Activated T-cell treated with anti-CD3 and anti-CD28 coated beads, Interleukin-2, amount 50 U/mL, for 24 hours (primary cell): ENCODE data around the gene PTPRM.

Source experiments
- DNase-seq: peaks from one replicate; pipeline ENCODE4 v3.0.0-alpha.2; 2020
- H3K27ac Mint-ChIP-seq: 2 replicates; pipeline ENCODE4 v1.8.0; 2020; ENCODE audit warnings: mild to moderate bottlenecking, mixed read lengths
- H3K27me3 Mint-ChIP-seq: 2 replicates; pipeline ENCODE4 v1.8.0; 2020; ENCODE audit warnings: mixed read lengths
- H3K36me3 Mint-ChIP-seq: 2 replicates; pipeline ENCODE4 v1.8.0; 2020; ENCODE audit warnings: low read depth, mixed read lengths
- H3K4me1 Mint-ChIP-seq: 2 replicates; pipeline ENCODE4 v1.8.0; 2020; ENCODE audit warnings: low read depth, mixed read lengths
- H3K4me3 Mint-ChIP-seq: 2 replicates; pipeline ENCODE4 v1.8.0; 2020; ENCODE audit warnings: mild to moderate bottlenecking, moderate library complexity, mixed read lengths
- H3K9me3 Mint-ChIP-seq: 2 replicates; pipeline ENCODE4 v1.8.0; 2020; ENCODE audit warnings: mixed read lengths

The PTPRM gene

DNA sequence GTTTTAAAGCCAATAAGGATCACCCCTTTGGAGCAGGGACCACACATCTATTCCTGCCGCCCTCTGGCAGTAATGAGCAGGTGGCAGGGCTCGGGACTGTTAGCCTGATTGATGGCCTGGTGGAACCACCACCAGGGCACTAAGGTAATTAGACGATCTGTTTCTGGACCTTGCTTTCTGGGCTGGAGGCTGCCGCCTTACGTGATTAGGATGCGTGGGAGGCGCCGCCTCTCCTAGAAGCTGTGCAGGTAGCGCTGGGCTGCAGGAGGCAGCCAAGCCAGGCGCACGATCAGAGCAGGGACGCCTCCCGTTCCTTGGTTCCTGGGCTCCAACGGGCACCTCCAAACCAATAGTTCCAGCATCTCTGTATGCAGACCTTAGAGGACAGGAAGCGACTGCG lies 799.5 kb downstream of the PTPRM start:
- no peak overlapping the region for H3K4me3 Mint-ChIP-seq

DNA sequence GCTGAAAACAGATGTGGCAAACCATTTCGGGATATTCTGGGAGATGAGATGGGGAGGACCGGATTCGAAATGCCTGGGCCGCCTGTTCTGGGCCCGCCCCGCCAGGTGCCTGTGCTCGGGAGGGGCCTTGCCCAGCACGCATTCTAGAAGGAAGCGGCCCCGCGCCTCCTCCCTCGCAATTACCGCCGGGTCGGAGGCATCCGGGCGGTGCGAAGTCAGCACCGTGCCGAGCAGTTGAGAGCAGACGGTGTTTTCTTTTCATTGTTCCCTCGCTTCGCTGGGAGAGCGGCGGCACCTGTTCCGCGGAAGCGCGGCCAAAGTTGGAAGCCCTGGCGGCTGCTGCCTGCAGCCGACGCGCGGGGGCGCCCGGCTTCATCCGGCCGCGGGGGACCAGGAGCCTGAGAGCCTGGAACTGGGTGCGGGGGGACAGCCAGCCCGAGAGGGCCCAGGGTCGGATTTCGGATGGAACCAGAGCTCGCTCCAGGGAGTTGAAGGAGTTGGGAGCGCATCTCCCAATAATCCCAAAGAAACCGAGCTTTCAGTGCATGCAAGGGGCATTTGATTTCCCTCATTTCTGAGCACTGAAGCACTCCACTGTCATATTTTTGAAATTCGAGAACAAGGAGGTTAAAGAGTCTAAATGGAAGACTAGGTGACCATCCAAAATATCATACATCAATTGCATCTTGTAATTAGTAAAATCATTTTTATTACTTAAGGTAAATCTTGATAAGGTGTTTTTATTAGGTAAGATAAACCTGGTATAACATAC lies 800.3 kb downstream of the PTPRM start:
- peak overlapping the region; percentile 40 for H3K4me3 Mint-ChIP-seq
- H3K36me3 Mint-ChIP-seq = no peaks in the 10 kb centered on the region
- H3K27me3 Mint-ChIP-seq = peaks cover 37% of the 10 kb centered on the region
- H3K27ac Mint-ChIP-seq = no peak overlapping the region
- H3K4me1 Mint-ChIP-seq = peaks cover 3% of the 10 kb centered on the region
- peak; percentile 43 for DNase-seq
- H3K9me3 Mint-ChIP-seq = no peaks in the 10 kb centered on the region

More for the DNA sequence above, 799.5 kb downstream of the PTPRM start:
- Mint-ChIP-seq H3K9me3 (no peaks in the 10 kb centered on the region), H3K27me3 (peaks cover 37% of the 10 kb centered on the region), H3K36me3 (no peaks in the 10 kb centered on the region), H3K4me1 (peaks cover 3% of the 10 kb centered on the region), H3K27ac (no peak overlapping the region)
- no peak for DNase-seq

- Mint-ChIP-seq H3K27me3 (peaks cover 34% of the 10 kb centered on the region), H3K27ac (no peak overlapping the region), H3K9me3 (no peaks in the 10 kb centered on the region), H3K36me3 (no peaks in the 10 kb centered on the region), H3K4me1 (peaks cover 3% of the 10 kb centered on the region), H3K4me3 (no peak overlapping the region)
- no peak for DNase-seq
Measured at GRCh38 chr18:8368512-8369217, 801.5 kb downstream of the PTPRM start.

- no peaks in the 10 kb centered on the region for H3K4me1 Mint-ChIP-seq
- H3K27me3 Mint-ChIP-seq = peaks cover 6% of the 10 kb centered on the region
- H3K36me3 Mint-ChIP-seq = no peaks in the 10 kb centered on the region
- H3K27ac Mint-ChIP-seq = no peak overlapping the region
- no peaks in the 10 kb centered on the region for H3K9me3 Mint-ChIP-seq
- H3K4me3 Mint-ChIP-seq = no peak overlapping the region
- DNase-seq = no peak
Measured at GRCh38 chr18:8373486-8373885, 806.4 kb downstream of the PTPRM start.

DNA sequence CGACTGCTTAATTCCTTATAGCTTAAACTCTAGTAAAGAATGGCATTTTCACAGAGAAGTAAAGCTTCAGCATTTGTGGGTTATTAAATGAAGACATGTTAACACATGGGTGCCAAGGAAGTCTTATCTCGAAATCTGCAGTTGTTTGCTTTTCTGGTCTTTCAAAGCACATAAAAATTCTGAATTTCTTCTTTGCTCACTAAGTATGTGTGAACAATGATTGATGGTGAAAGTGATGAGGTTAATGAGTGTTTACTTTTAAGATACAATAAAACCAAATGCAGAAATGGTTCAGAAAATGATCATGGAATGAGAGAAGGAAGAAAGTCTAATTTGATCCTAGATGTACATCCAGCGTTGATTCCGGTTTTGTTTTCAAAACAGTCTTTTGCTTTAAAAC lies 807.6 kb downstream of the PTPRM start:
- H3K9me3 Mint-ChIP-seq = no peaks in the 10 kb centered on the region
- peaks cover 1% of the 10 kb centered on the region for H3K27me3 Mint-ChIP-seq
- H3K4me3 Mint-ChIP-seq = no peak overlapping the region
- H3K4me1 Mint-ChIP-seq = no peaks in the 10 kb centered on the region
- no peak overlapping the region for H3K27ac Mint-ChIP-seq
- no peaks in the 10 kb centered on the region for H3K36me3 Mint-ChIP-seq
- DNase-seq = no peak

GRCh38 chr18:8375249-8375648 lies 808.1 kb downstream of the PTPRM start:
- Mint-ChIP-seq H3K36me3 (no peaks in the 10 kb centered on the region), H3K4me1 (no peaks in the 10 kb centered on the region), H3K4me3 (no peak overlapping the region), H3K27ac (no peak overlapping the region), H3K9me3 (no peaks in the 10 kb centered on the region), H3K27me3 (no peaks in the 10 kb centered on the region)
- no peak for DNase-seq

GRCh38 chr18:8376113-8376512 lies 809.0 kb downstream of the PTPRM start:
- Mint-ChIP-seq H3K27me3 (no peaks in the 10 kb centered on the region), H3K4me1 (no peaks in the 10 kb centered on the region), H3K36me3 (no peaks in the 10 kb centered on the region), H3K9me3 (no peaks in the 10 kb centered on the region), H3K27ac (no peak overlapping the region), H3K4me3 (no peak overlapping the region)
- DNase-seq = no peak

DNA sequence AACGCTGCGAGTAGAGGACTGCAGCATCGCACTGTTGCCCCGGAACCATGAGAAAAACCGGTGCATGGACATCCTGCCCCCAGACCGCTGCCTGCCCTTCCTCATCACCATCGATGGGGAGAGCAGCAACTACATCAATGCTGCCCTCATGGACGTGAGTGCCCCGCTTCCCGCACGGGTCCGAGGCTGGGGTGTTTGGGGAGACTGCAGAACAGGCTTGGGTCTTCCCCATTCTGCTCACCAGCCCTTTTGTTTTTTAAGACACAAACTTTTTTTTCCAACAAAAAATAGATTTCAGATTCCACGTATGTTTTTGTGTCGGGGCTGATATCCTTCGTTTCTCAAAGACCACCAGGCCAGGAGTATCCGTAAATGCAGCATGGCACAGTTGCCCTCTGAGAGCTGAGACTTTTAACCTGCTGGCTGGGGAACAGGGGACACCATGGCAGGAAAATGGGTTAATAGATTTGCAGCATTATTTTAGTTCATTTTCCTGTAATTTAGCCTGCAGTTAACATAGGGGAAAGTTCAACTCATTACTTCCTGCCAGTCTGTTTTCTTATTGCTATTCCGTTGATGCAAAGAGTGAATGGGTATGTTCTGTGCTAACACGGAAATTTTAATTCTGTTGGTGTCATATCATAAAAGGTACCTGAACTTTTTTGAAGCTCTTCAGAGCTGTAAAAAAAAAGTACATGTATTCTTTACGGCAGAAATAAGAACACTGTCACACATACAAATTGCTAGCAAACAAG lies 812.2 kb downstream of the PTPRM start:
- Mint-ChIP-seq H3K27ac (no peak overlapping the region), H3K27me3 (no peaks in the 10 kb centered on the region), H3K9me3 (no peaks in the 10 kb centered on the region)

DNA sequence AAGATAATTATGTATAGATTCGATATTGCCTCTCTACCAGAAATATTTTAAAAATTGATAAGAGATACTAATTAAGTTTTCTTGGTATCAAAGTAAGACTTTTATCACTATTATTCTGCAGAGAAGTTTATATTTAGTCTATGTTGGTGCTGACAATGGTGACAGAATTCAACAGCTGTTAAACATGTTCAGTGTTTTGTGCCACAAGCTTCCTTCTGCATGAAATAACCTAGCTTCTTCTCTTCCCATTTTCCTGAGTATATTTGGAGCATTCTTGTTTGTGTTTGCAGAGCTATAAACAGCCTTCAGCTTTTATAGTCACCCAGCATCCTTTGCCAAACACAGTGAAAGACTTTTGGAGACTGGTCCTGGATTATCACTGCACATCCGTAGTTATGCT lies 812.9 kb downstream of the PTPRM start:
- no peaks in the 10 kb centered on the region for H3K9me3 Mint-ChIP-seq
- no peaks in the 10 kb centered on the region for H3K4me1 Mint-ChIP-seq
- no peaks in the 10 kb centered on the region for H3K27me3 Mint-ChIP-seq
- no peaks in the 10 kb centered on the region for H3K36me3 Mint-ChIP-seq
- DNase-seq = no peak
- no peak overlapping the region for H3K27ac Mint-ChIP-seq
- H3K4me3 Mint-ChIP-seq = no peak overlapping the region

More for the DNA sequence above, 812.2 kb downstream of the PTPRM start:
- no peaks in the 10 kb centered on the region for H3K36me3 Mint-ChIP-seq
- H3K4me3 Mint-ChIP-seq = no peak overlapping the region
- H3K4me1 Mint-ChIP-seq = no peaks in the 10 kb centered on the region
- DNase-seq = no peak

DNA sequence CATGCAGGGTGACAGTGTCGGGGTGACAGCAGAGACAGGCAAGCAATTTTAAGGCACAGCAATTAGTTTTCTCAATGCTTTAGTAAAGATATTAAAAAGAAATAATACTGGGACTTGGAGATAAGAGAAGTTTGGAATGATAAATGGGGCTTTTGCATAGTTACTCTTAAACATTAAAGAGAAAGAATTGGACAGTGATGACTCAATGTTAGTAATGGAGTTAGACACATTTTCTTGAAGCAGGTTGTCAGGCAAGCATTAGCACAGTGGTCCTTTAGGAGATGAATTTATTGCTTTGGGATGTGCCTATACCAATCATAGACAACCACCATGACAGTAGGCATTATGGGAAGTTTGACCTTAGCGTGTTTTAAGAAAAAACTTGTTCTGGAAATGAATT lies 813.8 kb downstream of the PTPRM start:
- Mint-ChIP-seq H3K9me3 (no peaks in the 10 kb centered on the region), H3K27ac (no peak overlapping the region), H3K36me3 (no peaks in the 10 kb centered on the region), H3K4me3 (no peak overlapping the region), H3K27me3 (no peaks in the 10 kb centered on the region), H3K4me1 (no peaks in the 10 kb centered on the region)
- no peak for DNase-seq

DNA sequence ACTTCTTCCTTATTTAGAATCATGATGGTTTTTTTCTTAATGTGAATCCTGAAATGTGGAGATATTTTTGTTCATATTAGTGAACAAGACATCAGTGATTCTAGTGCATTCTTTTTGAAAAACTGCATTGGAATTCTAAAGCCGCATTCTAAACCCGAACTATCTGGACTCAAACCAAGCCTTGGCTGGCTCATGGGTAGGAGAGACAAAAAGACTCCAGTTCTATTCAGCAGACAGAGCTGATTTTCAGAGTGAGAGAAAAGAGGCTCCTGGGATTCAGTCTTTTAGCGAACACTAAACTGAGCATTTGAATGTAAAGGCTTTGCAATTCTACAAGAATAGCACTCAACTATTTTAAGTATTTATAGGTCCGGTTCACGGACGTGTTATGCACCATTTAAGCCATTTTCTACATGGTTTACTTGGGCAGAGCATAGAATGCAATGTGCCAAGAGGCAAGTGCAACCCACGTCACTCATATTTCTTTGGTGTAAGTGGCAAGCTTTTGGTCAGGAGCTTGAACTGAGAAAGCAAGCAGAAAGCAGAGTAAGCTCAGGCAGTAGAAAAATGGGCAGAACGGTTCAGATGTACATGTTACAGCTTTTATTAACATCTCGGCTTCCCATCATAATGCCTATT lies 814.8 kb downstream of the PTPRM start:
- no peak for DNase-seq
- Mint-ChIP-seq H3K27ac (no peak overlapping the region), H3K27me3 (no peaks in the 10 kb centered on the region), H3K36me3 (no peaks in the 10 kb centered on the region), H3K4me1 (no peaks in the 10 kb centered on the region), H3K9me3 (no peaks in the 10 kb centered on the region), H3K4me3 (no peak overlapping the region)

DNA sequence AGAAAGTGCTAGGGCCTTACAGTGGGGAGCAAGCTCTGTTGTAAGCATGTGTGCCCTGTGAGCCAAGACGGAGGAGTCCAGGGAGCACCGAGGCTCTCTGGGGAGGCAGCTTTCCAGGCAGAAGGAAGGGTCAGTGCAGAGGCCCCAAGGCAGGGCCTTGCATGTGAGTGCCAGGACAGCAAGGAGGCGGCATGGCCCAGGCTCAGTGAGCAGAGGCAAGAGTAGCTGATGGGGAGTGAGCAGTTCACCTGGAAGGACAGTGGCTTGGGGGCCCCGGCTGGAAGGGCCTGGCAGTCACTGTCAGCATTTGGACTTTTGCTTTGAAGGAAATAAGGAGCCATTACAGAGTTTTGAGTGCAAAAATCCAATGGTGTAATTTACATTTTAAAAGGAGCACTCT lies 818.3 kb downstream of the PTPRM start:
- no peaks in the 10 kb centered on the region for H3K27me3 Mint-ChIP-seq
- no peak overlapping the region for H3K4me3 Mint-ChIP-seq
- no peak overlapping the region for H3K27ac Mint-ChIP-seq
- DNase-seq = no peak
- no peaks in the 10 kb centered on the region for H3K9me3 Mint-ChIP-seq
- no peaks in the 10 kb centered on the region for H3K4me1 Mint-ChIP-seq
- H3K36me3 Mint-ChIP-seq = no peaks in the 10 kb centered on the region

- no peaks in the 10 kb centered on the region for H3K27me3 Mint-ChIP-seq
- no peak overlapping the region for H3K27ac Mint-ChIP-seq
- H3K4me1 Mint-ChIP-seq = no peaks in the 10 kb centered on the region
- no peak for DNase-seq
- H3K4me3 Mint-ChIP-seq = no peak overlapping the region
- no peaks in the 10 kb centered on the region for H3K36me3 Mint-ChIP-seq
- H3K9me3 Mint-ChIP-seq = no peaks in the 10 kb centered on the region
Measured at GRCh38 chr18:8386669-8387380, 819.7 kb downstream of the PTPRM start.
